T-helper 17 cell (primary cell): ENCODE results near the gene ZRSR2. TPM values are rescaled to one million over a fixed set of nuclear protein-coding genes. Genes with fewer than 3 reads are reported as not detected.
"Not testable (repeated sequence)": the region's sequence is repeated elsewhere in the genome, so short reads cannot be mapped to it uniquely, and the experiment has no call there.

ENCODE experiments used
- ATAC-seq: fragments of 150-1000 bp; cut with Tn5 transposase; 2 replicates; pipeline ENCODE4 v1.10.0; 2021; ENCODE audit warnings: mild to moderate bottlenecking, moderate library complexity
- DNase-seq, 3 donors: peaks; one replicate each; pipeline versions ENCODE4 v3.0.0 to v3.0.0-alpha.2; 2020 to 2021
- H3K9me3 ChIP-seq: one replicate; pipeline ENCODE4 v1.7.0; 2013; ENCODE audit warnings: low read length, mild to moderate bottlenecking; ENCODE audit not compliant: control insufficient read depth, poor library complexity, severe bottlenecking
- H3K27ac Mint-ChIP-seq: one replicate; pipeline ENCODE4 v1.8.0; 2022; ENCODE audit warnings: mild to moderate bottlenecking, moderate library complexity, mixed read lengths
- H3K27me3 Mint-ChIP-seq: one replicate; pipeline ENCODE4 v1.8.0; 2022; ENCODE audit warnings: mixed read lengths
- H3K36me3 Mint-ChIP-seq: one replicate; pipeline ENCODE4 v1.8.0; 2022; ENCODE audit warnings: low read depth, mixed read lengths
- H3K4me1 Mint-ChIP-seq: one replicate; pipeline ENCODE4 v1.8.0; 2022; ENCODE audit warnings: mild to moderate bottlenecking, mixed read lengths
- H3K4me3 Mint-ChIP-seq: one replicate; pipeline ENCODE4 v1.8.0; 2022; ENCODE audit warnings: mild to moderate bottlenecking, moderate library complexity, mixed read lengths
- total RNA-seq, 4 donors: library from RNA in 2 of 4; stranded (reverse) in 2 of 4; gene quantifications; one replicate each; pipeline ENCODE4 v1.2.3 and lab custom pipeline; 2022 to 2026

Gene ZRSR2
- total RNA-seq = 10 to 100 TPM; 18.5 to 19.6 TPM
- total RNA-seq (lab: John Stamatoyannopoulos, UW) = 19.1 to 38.9 reads per million in 2 donors

- peak; percentile 75 to 81 (median 77) for DNase-seq
- Mint-ChIP-seq H3K4me3 (no peak within 1 kb of the TSS), H3K4me1 (peaks cover 17% of the 10 kb centered on the region), H3K27ac (no peak within 1 kb of the TSS), H3K27me3 (no peaks in the 10 kb centered on the region), H3K36me3 (no peaks in the 10 kb centered on the region)
- ATAC-seq = peak; percentile 91
- no peaks in the 10 kb centered on the region for H3K9me3 ChIP-seq
These were observed at the start of gene ZRSR2 for GRCh38 chrX:15789979-15790768. Gene ZRSR2, plus strand, starts transcription at chrX:15790484. Its CDS starts 12 bp downstream, at chrX:15790496.

DNA sequence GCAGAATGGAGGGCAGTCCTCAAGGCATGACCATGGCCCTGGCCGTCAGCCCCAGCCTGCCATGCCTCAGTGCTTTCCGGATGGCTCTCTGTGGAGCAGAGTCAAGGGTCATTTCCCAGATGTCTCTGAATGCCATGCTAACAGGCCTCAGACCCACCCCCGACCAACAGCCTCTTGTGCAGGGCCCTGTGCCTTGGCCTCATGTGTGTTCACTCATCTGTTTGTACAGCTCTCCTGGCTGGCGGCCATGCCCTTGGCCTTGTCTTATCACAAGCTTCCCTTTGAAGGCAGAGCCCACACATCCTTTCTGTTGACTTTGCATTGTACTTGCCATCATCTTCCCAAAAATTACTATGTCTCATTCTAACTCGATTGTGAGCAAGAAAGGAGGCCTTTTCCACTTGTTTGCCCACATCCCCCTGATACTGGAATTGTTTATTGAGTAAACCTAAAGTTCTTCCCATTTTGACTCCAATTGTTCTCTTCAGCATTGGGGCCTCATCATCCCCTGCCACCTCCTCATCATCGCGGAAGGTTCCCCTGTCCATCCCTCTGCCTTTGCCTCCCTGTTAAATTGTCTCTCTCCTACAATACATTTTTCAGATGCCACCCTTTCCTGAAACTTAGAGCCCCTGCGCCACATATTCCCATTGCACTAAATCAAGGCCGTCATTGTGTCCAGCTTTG lies 46.0 kb upstream of the ZRSR2 start:
- Mint-ChIP-seq H3K27ac (peak overlapping the region; percentile 44), H3K36me3 (peaks cover 10% of the 10 kb centered on the region), H3K4me3 (peak overlapping the region; percentile 37), H3K27me3 (no peaks in the 10 kb centered on the region), H3K4me1 (peaks cover 34% of the 10 kb centered on the region)
- H3K9me3 ChIP-seq = no peaks in the 10 kb centered on the region
- ATAC-seq = peak; percentile 23
- no peak for DNase-seq

- Mint-ChIP-seq H3K27ac (no peak overlapping the region), H3K27me3 (no peaks in the 10 kb centered on the region), H3K4me1 (peaks cover 35% of the 10 kb centered on the region), H3K4me3 (no peak overlapping the region), H3K36me3 (peaks cover 10% of the 10 kb centered on the region)
- DNase-seq = no peak
- ATAC-seq = no peak
- H3K9me3 ChIP-seq = no peaks in the 10 kb centered on the region
These were observed 45.1 kb upstream of the ZRSR2 start for GRCh38 chrX:15745179-15745578.

DNA sequence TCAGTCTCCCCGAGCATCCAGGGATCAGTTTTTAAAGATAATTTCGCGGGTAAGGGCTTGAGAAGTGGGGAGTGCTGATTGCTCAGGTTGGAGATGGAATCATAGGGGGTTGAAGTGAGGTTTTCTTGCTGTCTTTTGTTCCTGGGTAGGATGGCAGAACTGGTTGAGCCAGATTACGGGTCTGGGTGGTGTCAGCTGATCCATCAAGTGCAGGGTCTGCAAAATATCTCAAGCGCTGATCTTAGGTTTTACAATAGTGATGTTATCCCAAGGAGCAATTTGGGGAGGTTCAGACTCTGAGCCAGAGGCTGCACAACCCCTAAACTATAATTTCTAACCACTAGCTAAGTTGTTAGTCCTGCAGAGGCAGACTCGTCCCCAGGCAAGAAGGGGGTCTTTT lies 43.6 kb upstream of the ZRSR2 start:
- not testable (repeated sequence) for ATAC-seq, H3K9me3 ChIP-seq, DNase-seq, H3K27me3 Mint-ChIP-seq
- peak overlapping the region; percentile 83 for H3K27ac Mint-ChIP-seq
- H3K36me3 Mint-ChIP-seq = peaks cover 11% of the 10 kb centered on the region
- H3K4me3 Mint-ChIP-seq = peak overlapping the region; percentile 3
- H3K4me1 Mint-ChIP-seq = peaks cover 42% of the 10 kb centered on the region

DNA sequence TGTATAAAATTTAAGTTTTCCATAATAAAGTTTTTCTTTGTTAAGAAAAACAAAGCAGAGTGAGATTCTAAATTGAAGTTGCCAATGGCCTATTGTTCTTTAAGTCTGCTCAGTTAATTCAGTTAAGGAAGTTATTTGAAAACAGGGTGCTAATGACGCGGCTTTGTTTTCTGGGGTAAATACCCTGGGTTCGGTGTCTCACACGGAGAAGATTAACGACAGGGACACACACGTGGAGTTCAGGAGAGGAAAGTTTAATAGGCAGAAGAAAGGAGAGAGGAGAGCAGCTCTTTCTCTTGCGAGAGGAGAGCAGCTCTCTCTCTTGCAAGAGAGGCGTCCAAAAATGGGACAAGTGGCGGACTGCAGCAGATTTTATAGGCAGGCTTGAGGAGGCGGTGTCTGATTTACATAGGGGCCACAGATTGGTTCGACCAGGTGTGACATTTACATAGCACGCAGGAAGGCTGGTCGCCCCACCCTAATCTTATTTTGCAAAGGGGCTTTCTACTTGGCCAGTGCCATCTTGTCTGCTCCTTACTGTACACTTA lies 42.6 kb upstream of the ZRSR2 start:
- H3K4me3 Mint-ChIP-seq = peak overlapping the region; percentile 5

GRCh38 chrX:15748841-15749240 lies 41.4 kb upstream of the ZRSR2 start:
- ATAC-seq (no peak), DNase-seq (no peak)
- Mint-ChIP-seq H3K27ac (peak overlapping the region; percentile 96), H3K27me3 (no peaks in the 10 kb centered on the region), H3K4me3 (peak overlapping the region; percentile 5), H3K4me1 (peaks cover 31% of the 10 kb centered on the region), H3K36me3 (peaks cover 4% of the 10 kb centered on the region)
- H3K9me3 ChIP-seq = no peaks in the 10 kb centered on the region

More for the DNA sequence above, 42.6 kb upstream of the ZRSR2 start:
- Mint-ChIP-seq H3K27me3 (no peaks in the 10 kb centered on the region), H3K27ac (peak overlapping the region; percentile 83), H3K36me3 (peaks cover 7% of the 10 kb centered on the region), H3K4me1 (peaks cover 38% of the 10 kb centered on the region)
- ATAC-seq (no peak), DNase-seq (no peak)
- H3K9me3 ChIP-seq = no peaks in the 10 kb centered on the region

DNA sequence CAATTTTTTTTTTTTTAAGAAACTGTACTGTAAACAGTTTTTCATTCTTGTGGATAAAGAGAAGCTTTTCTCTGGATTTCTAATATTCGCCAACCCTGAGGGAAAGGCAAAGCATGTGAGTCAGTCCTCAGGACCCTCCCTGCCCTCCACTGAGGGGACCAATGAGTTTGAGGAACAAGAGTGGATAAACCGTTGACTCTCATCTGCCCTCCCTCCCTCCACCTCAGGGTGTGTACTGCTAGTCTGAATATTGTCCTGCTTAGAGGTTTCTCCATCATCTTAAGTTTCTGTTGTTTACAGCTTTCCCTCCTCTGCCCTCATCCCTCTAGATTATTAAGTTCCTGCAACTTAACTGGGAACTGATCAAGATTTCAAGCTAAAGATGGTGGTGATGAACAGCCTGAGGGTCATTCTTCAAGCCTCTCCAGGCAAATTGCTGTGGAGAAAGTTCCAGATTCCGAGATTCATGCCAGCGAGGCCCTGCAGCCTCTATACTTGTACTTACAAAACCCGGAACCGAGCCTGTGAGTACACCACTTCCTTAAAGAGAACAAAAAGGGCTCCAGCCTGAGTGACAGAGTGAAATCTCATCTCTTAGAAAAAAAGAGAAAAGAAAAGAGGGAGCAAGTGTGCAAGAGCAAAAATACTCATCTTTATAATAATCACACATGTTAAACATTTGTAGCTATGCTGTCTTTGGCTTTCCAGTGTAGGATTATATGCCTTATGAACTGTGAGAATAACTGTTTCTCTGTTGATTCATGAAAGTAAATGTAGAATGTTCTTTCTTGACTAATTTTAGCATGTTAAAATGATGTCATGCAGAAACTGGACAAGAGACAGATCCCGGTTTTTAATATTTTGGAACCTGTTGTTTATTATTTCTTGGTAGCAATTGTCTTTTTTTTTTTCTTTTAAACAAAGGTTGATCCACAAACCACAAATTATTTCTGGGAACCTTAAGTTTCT lies 40.4 kb upstream of the ZRSR2 start:
- DNase-seq (no peak), ATAC-seq (peak; percentile 44)
- H3K4me1 Mint-ChIP-seq = peaks cover 31% of the 10 kb centered on the region
- H3K36me3 Mint-ChIP-seq = peaks cover 4% of the 10 kb centered on the region
- peak overlapping the region; percentile 96 for H3K27ac Mint-ChIP-seq
- H3K27me3 Mint-ChIP-seq = no peaks in the 10 kb centered on the region
- peak overlapping the region; percentile 77 for H3K4me3 Mint-ChIP-seq
- H3K9me3 ChIP-seq = no peaks in the 10 kb centered on the region

GRCh38 chrX:15750611-15751154 lies 39.6 kb upstream of the ZRSR2 start:
- DNase-seq (no peak), ATAC-seq (peak; percentile 29)
- Mint-ChIP-seq H3K4me3 (peak overlapping the region; percentile 77), H3K36me3 (peaks cover 4% of the 10 kb centered on the region), H3K4me1 (peaks cover 31% of the 10 kb centered on the region), H3K27me3 (no peaks in the 10 kb centered on the region), H3K27ac (peak overlapping the region; percentile 96)
- H3K9me3 ChIP-seq = no peaks in the 10 kb centered on the region

DNA sequence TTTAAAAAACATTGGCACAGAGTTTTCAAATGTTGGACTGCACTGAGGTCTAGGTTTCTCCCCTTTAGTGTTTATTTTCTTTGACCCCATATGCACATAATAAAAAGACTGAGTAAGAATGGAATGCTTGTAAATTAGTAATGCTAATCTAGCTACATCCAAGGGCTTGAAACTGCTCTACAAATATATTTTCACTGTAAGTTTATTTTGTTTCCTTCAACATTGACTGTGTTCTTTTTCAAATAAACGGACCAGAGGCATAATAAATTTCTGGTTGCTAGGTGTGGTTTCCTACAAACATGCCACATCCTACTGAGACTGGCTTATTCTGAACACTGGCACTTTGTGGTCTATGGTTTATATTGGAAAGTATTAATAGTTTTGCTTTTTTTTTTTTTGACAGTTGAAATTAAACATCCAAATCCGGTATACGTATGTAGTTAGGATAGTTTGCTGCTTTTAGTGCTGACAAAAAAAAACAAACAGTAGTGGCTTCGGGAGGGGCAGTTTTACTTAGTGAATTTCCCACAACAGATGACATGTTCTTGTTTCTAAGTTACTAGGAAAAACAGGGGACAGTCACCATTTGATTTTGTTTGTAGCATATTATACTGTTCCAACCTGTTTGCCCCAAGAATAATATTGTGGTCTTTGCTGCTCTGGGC lies 39.0 kb upstream of the ZRSR2 start:
- Mint-ChIP-seq H3K27me3 (no peaks in the 10 kb centered on the region), H3K36me3 (peaks cover 7% of the 10 kb centered on the region), H3K4me1 (peaks cover 35% of the 10 kb centered on the region), H3K27ac (peak overlapping the region; percentile 96), H3K4me3 (peak overlapping the region; percentile 77)
- no peaks in the 10 kb centered on the region for H3K9me3 ChIP-seq
- ATAC-seq = peak; percentile 82
- DNase-seq = no peak

DNA sequence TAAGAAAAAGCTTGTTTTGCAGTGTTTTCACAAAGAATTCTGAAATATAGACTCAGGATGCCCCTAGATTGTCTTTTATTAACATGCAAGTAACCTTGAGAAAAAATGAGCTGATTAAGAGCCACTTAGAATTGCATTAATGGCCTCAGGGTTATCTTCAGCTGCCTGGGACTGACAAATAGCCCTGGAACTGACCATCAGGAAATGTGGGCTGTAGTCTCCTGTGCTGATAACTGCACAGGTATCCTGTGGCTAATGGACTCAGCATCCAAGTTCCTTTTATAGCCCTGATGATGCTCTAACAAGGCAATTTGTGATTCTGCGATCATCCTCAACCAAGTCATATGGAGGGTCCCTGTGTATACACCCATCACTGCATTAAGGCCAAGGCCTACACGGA lies 35.2 kb upstream of the ZRSR2 start:
- Mint-ChIP-seq H3K27me3 (no peaks in the 10 kb centered on the region), H3K27ac (no peak overlapping the region), H3K36me3 (peaks cover 7% of the 10 kb centered on the region), H3K4me1 (peaks cover 40% of the 10 kb centered on the region), H3K4me3 (no peak overlapping the region)
- ATAC-seq (no peak), DNase-seq (no peak)
- H3K9me3 ChIP-seq = no peaks in the 10 kb centered on the region

DNA sequence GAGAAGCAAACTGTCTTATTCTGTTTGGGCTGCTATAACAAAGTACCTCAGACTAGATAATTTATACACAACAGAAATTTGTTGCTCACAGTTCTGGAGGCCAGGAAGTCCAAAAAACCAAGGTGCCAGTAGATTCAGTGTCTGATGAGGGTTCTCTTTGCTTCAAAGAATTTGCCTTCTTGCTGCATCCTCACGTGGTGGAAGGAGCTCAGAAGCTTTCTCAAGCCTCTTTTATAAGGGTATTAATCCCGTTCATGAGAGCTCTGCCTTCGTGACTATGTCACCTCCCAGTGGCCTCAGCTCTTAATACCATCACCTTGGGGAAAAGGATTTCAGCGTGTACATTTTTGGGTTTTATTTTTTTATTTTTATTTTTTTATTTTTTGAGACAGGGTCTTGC lies 32.1 kb upstream of the ZRSR2 start:
- Mint-ChIP-seq H3K27me3 (no peaks in the 10 kb centered on the region), H3K4me3 (peak overlapping the region; percentile 15), H3K4me1 (peaks cover 31% of the 10 kb centered on the region), H3K27ac (peak overlapping the region; percentile 92), H3K36me3 (peaks cover 5% of the 10 kb centered on the region)
- H3K9me3 ChIP-seq = no peaks in the 10 kb centered on the region
- DNase-seq (no peak), ATAC-seq (peak; percentile 78)

- ATAC-seq, H3K27me3 Mint-ChIP-seq, DNase-seq, H3K9me3 ChIP-seq, H3K4me3 Mint-ChIP-seq, H3K36me3 Mint-ChIP-seq: not testable (repeated sequence)
- H3K27ac Mint-ChIP-seq = peak overlapping the region; percentile 92
- peaks cover 26% of the 10 kb centered on the region for H3K4me1 Mint-ChIP-seq
These were observed 30.4 kb upstream of the ZRSR2 start for GRCh38 chrX:15759886-15760285.
